ENCODE data around the gene SOD1. TPM values are rescaled to one million over a fixed set of nuclear protein-coding genes. Genes with fewer than 3 reads are reported as not detected.

SOD1 gene
- total RNA-seq, 4 donors from 2014 or later, result 160 to 389 (median 286) TPM

DNA sequence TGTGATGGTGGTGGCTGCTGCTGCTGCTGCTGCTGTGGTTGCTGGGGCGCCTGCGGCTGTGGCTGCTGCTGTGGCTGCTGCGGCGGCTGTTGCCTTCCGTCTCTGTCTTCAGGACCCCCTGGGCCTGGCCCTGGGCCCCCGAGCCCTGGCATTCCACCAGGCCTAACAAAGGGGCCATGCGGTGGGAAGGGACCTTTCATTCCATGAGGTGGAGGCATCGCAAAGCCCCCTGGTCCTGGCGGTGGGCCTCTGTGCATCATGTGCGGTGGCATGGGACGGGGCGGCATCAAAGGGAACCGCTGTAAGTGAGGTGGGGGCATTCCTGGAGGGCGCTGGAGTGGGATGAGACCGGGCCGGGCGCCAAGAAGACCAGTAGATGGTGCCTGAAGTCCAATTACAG, 12.4 kb downstream of the SOD1 start:
- ATAC-seq (ENCODE audit: low FRiP score) (no peak), DNase-seq (ENCODE audit: low spot score) (no peak)
- no peak for TF ChIP-seq CTCF (IDR thresholded peaks at IDR 0.05)

GRCh38 chr21:31673321-31673912, 13.9 kb downstream of the SOD1 start:
- DNase-seq (ENCODE audit: low spot score) (no peak), ATAC-seq (ENCODE audit: low FRiP score) (no peak)
- TF ChIP-seq CTCF (IDR thresholded peaks at IDR 0.05), result no peak

- ATAC-seq (ENCODE audit: low FRiP score), result no peak
- no peak for TF ChIP-seq CTCF (IDR thresholded peaks at IDR 0.05)
- DNase-seq (ENCODE audit: low spot score), result no peak
Measured at GRCh38 chr21:31675318-31675717, 15.8 kb downstream of the SOD1 start.

DNA sequence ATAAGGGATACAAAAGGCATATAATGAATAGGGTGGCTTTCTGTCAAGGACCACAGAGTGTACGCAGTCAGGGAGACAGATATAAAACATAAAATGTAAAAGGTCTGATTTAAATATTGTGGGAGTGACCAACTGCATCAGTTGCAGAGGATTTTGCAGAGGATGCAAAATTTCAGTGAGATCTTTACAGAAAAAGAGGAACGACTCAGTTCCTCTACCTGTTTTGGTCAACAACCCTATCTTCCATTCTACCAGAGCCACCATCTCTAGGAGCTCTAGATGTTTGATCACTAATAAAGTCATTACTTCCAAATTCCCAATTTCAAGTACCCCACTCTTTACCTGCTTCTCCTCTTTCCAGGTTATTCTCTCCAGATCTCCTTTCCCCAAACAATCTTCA, 16.5 kb downstream of the SOD1 start:
- ATAC-seq (ENCODE audit: low FRiP score) (no peak), DNase-seq (ENCODE audit: low spot score) (no peak)
- TF ChIP-seq CTCF (IDR thresholded peaks at IDR 0.05), result no peak

DNA sequence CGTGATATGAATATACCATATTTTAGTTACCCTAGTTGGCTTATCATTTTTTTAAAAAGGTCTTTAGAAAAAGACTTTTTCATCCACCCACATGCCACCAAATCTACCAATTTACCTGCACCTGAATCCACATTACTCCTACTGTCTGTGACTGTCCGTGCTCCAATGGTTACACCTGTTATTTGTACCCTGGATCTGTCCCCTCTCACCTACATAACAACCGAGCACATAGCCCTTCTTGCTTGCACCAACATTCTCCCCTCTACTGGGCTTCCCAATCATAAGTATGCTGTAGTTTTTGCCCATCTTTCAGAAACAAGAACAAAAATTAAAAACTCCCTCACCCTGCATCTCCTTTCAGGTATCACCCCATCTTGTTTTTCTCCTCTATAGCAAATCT, 17.6 kb downstream of the SOD1 start:
- ATAC-seq (ENCODE audit: low FRiP score) (no peak), DNase-seq (ENCODE audit: low spot score) (no peak)
- no peak for TF ChIP-seq CTCF (IDR thresholded peaks at IDR 0.05)

GRCh38 chr21:31678478-31678877, 19.0 kb downstream of the SOD1 start:
- ATAC-seq (ENCODE audit: low FRiP score), result no peak
- DNase-seq (ENCODE audit: low spot score), result no peak
- TF ChIP-seq CTCF (IDR thresholded peaks at IDR 0.05), result no peak

DNA sequence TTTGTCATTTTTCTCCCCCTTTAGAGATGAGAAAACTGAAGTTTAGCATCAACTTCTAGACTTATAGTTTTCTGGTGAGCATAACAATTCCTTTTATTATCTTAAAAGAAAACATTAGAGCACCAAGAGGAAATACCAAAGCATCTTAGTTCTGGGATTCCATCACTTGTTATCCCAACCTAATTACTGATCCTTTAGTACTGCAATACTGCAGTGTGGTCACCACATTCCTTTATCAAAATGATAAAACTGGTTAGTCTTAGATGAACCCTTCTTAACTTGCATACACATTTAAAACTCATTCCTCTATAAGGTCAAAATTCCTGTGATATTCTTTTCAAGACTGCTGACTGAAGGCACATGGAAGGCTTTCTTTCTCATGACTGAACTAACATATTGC, 23.1 kb downstream of the SOD1 start:
- DNase-seq (ENCODE audit: low spot score) (no peak), ATAC-seq (ENCODE audit: low FRiP score) (no peak)
- TF ChIP-seq CTCF (IDR thresholded peaks at IDR 0.05), result no peak

Measured in omental fat pad (tissue), 4 donors.